ENCODE data around the gene VMO1. TPM values are rescaled to one million over a fixed set of nuclear protein-coding genes. Genes with fewer than 3 reads are reported as not detected.
A peak's percentile ranks its signal among the peaks of the same experiment; 100 is the strongest.

VMO1 gene
- total RNA-seq, 1 experiment from 2014 or later: not detected

GRCh38 chr17:4834681-4835020 lies 48.5 kb upstream of the VMO1 start:
- Histone ChIP-seq H3K18ac (ENCODE audit: insufficient read length, low read depth, low read length) (no peak overlapping the region), H3K4ac (ENCODE audit: low read depth, low read length) (no peak overlapping the region), H3T11ph (ENCODE audit: low read length) (no peak overlapping the region), H2BK5ac (ENCODE audit: insufficient read length, low read length) (no peak overlapping the region), H3K79me1 (ENCODE audit: insufficient read depth, low read depth, low read length, poor library complexity, severe bottlenecking) (peaks cover 9% of the 10 kb centered on the region), H3K23ac (ENCODE audit: insufficient read length, low read depth, low read length) (no peak overlapping the region), H3K14ac (ENCODE audit: insufficient read depth, low read length) (no peak overlapping the region), H2AFZ (ENCODE audit: low read length) (no peak overlapping the region), H3K79me2 (ENCODE audit: insufficient read depth, low read length) (peaks cover 10% of the 10 kb centered on the region; the same call in 1 of the 2 replicates), H3K4me2 (ENCODE audit: insufficient read depth, insufficient read length, low read length) (peak overlapping the region; percentile 83), H3K27ac (ENCODE audit: insufficient read length, low read depth, low read length) (no peak overlapping the region), H2BK120ac (ENCODE audit: low read depth, low read length, poor library complexity, severe bottlenecking) (no peak overlapping the region), H3K23me2 (ENCODE audit: insufficient read length, low read depth, low read length, poor library complexity, severe bottlenecking) (peaks cover 7% of the 10 kb centered on the region), H2BK15ac (ENCODE audit: low read depth, low read length) (no peak overlapping the region), H3K56ac (ENCODE audit: insufficient read length, low read depth, low read length) (no peak overlapping the region), H2AK5ac (ENCODE audit: insufficient read length, low read length) (no peak overlapping the region), H3K4me1 (ENCODE audit: insufficient read depth, low read length) (no peaks in the 10 kb centered on the region; the same call in 1 of the 2 replicates), H4K5ac (ENCODE audit: insufficient read length, low read depth, low read length) (no peak overlapping the region), H4K8ac (replicated peaks; ENCODE audit: insufficient read length, low read depth, low read length) (no peak overlapping the region), H3K9ac (ENCODE audit: extremely low read depth, insufficient read length, low read length) (no peak overlapping the region), H4K91ac (ENCODE audit: insufficient read length, low read depth, low read length) (no peak overlapping the region), H2BK20ac (ENCODE audit: low read depth, low read length, poor library complexity, severe bottlenecking) (no peak overlapping the region), H4K20me1 (ENCODE audit: control insufficient read depth, insufficient read depth, insufficient read length) (no peaks in the 10 kb centered on the region), H2BK12ac (ENCODE audit: insufficient read length, low read depth, low read length) (no peak overlapping the region), H3K9me3 (ENCODE audit: control insufficient read depth, low read depth, low read length) (no peaks in the 10 kb centered on the region), H3K27me3 (ENCODE audit: insufficient read depth, low read length) (no peaks in the 10 kb centered on the region)
- H3K4me1 Mint-ChIP-seq: peaks cover 24 to 26% of the 10 kb centered on the region in 2 experiments
- DNase-seq: no peak
- no CpG with 5 or more reads among the region's 4 CpGs for WGBS (ENCODE audit: extremely low coverage, insufficient read length, low lambda C conversion rate)
- H3K27ac Mint-ChIP-seq: peak overlapping the region in 2 of 3 experiments; percentile 17 to 41; a peak in 3 of 7 replicates
- H3K36me3 Mint-ChIP-seq (ENCODE audit: insufficient read depth in 1 of 3, low read depth in 3 of 3): peaks cover 0 to 11% (median 0%) of the 10 kb centered on the region in 3 experiments; a peak in 3 of 7 replicates
- H3K27me3 Mint-ChIP-seq (ENCODE audit: low read depth): no peaks in the 10 kb centered on the region
- no peaks in the 10 kb centered on the region for H3K9me3 Mint-ChIP-seq
- TF ChIP-seq, protein P1, sequence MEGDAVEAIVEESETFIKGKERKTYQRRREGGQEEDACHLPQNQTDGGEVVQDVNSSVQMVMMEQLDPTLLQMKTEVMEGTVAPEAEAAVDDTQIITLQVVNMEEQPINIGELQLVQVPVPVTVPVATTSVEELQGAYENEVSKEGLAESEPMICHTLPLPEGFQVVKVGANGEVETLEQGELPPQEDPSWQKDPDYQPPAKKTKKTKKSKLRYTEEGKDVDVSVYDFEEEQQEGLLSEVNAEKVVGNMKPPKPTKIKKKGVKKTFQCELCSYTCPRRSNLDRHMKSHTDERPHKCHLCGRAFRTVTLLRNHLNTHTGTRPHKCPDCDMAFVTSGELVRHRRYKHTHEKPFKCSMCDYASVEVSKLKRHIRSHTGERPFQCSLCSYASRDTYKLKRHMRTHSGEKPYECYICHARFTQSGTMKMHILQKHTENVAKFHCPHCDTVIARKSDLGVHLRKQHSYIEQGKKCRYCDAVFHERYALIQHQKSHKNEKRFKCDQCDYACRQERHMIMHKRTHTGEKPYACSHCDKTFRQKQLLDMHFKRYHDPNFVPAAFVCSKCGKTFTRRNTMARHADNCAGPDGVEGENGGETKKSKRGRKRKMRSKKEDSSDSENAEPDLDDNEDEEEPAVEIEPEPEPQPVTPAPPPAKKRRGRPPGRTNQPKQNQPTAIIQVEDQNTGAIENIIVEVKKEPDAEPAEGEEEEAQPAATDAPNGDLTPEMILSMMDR (conservative IDR thresholded peaks at IDR 0.05): no peak
- peak overlapping the region; percentile 82 to 89 for H3K4me3 Mint-ChIP-seq
